NCI-H510A treated with DMSO at 0.1 percent for 48 hours (cell line): ENCODE results near the gene EFNA2.

Experiments used
- DNase-seq: peaks from one replicate; lab custom pipeline; 2025; lab: John Stamatoyannopoulos, UW

EFNA2 gene

GRCh38 chr19:1284293-1284978 lies 1.2 kb upstream of the EFNA2 start:
- no peak for DNase-seq

GRCh38 chr19:1284979-1285736 lies 515 bp upstream of the EFNA2 start:
- no peak for DNase-seq

- no peak for DNase-seq
Measured at GRCh38 chr19:1286487-1287353, 1.0 kb downstream of the EFNA2 start.

- DNase-seq, result no peak
Measured at GRCh38 chr19:1287354-1288225, 1.9 kb downstream of the EFNA2 start.

- DNase-seq, result no peak
Measured at GRCh38 chr19:1288226-1288612, 2.5 kb downstream of the EFNA2 start.

- no peak for DNase-seq
Measured at GRCh38 chr19:1288833-1289685, 3.4 kb downstream of the EFNA2 start.

- DNase-seq, result no peak
Measured at GRCh38 chr19:1289686-1290025, 4.0 kb downstream of the EFNA2 start.

GRCh38 chr19:1290196-1290702 lies 4.6 kb downstream of the EFNA2 start:
- no peak for DNase-seq

GRCh38 chr19:1290703-1291651 lies 5.3 kb downstream of the EFNA2 start:
- DNase-seq, result no peak

- DNase-seq, result no peak
Measured at GRCh38 chr19:1291761-1292418, 6.2 kb downstream of the EFNA2 start.

- no peak for DNase-seq
Measured at GRCh38 chr19:1292419-1293151, 6.9 kb downstream of the EFNA2 start.

- DNase-seq, result no peak
Measured at GRCh38 chr19:1293782-1294604, 8.3 kb downstream of the EFNA2 start.

- no peak for DNase-seq
Measured at GRCh38 chr19:1294688-1295087, 9.0 kb downstream of the EFNA2 start.

- no peak for DNase-seq
Measured at GRCh38 chr19:1295169-1296012, 9.7 kb downstream of the EFNA2 start.

GRCh38 chr19:1296078-1296477 lies 10.4 kb downstream of the EFNA2 start:
- DNase-seq, result no peak

- no peak for DNase-seq
Measured at GRCh38 chr19:1296575-1297271, 11.1 kb downstream of the EFNA2 start.
